Fibroblast of lung (primary cell): ENCODE data around the gene CT45A3. TPM values are rescaled to one million over a fixed set of nuclear protein-coding genes. Genes with fewer than 3 reads are reported as not detected.
"Not testable (repeated sequence)": the region's sequence is repeated elsewhere in the genome, so short reads cannot be mapped to it uniquely, and the experiment has no call there.

Experiments
- DNase-seq, 2 donors: peaks; one replicate each; pipeline versions ENCODE4 v3.0.0 to v3.0.0-alpha.2; 2010; ENCODE audit warnings: low read depth in 2 of 2
- H2AFZ ChIP-seq: 2 replicates; pipeline ENCODE4 v1.5.1; 2012; ENCODE audit warnings: low read length, control low read depth, inconsistent platforms
- H3K27ac ChIP-seq: 2 replicates; pipeline ENCODE4 v1.5.1; 2011; ENCODE audit warnings: low read length, control low read depth; ENCODE audit not compliant: insufficient read depth
- H3K27me3 ChIP-seq: 2 replicates; pipeline ENCODE4 v1.5.1; 2011; ENCODE audit warnings: mild to moderate bottlenecking, low read length; ENCODE audit not compliant: control insufficient read depth, insufficient read depth
- H3K36me3 ChIP-seq: 2 replicates; pipeline ENCODE4 v1.5.1; 2011; ENCODE audit warnings: low read length; ENCODE audit not compliant: control insufficient read depth, insufficient read depth
- H3K4me1 ChIP-seq: 2 replicates; pipeline ENCODE4 v1.5.1; 2011; ENCODE audit warnings: low read length; ENCODE audit not compliant: control insufficient read depth, insufficient read depth; ENCODE audit errors: extremely low read depth
- H3K4me2 ChIP-seq: 2 replicates; pipeline ENCODE4 v1.5.1; 2011; ENCODE audit warnings: low read length, control low read depth; ENCODE audit not compliant: insufficient read depth; ENCODE audit errors: extremely low read depth
- H3K4me3 ChIP-seq, 4 experiments: fragments of 200-600 bp in 1 of 4; sonication (generic) in 1 of 4; replicated peaks in 1 of 4; 2 replicates each; pipeline ENCODE4 v1.5.1; 2011 to 2016; ENCODE audit warnings: low read length in 4 of 4, low read depth in 3 of 4, mild to moderate bottlenecking in 3 of 4, control low read depth in 2 of 4, inconsistent platforms in 1 of 4, mixed read lengths in 1 of 4; ENCODE audit not compliant: insufficient read depth in 1 of 4; ENCODE audit errors: control extremely low read depth in 1 of 4
- H3K79me2 ChIP-seq: 2 replicates; pipeline ENCODE4 v1.5.1; 2012; ENCODE audit warnings: mild to moderate bottlenecking, low read length, inconsistent platforms; ENCODE audit not compliant: control insufficient read depth, insufficient read depth
- H3K9ac ChIP-seq: 2 replicates; pipeline ENCODE4 v1.5.1; 2011; ENCODE audit warnings: mild to moderate bottlenecking, low read length, control low read depth; ENCODE audit not compliant: insufficient read depth
- H3K9me3 ChIP-seq: 2 replicates; pipeline ENCODE4 v1.5.1; 2012; ENCODE audit warnings: low read depth, low read length; ENCODE audit not compliant: control insufficient read depth, insufficient read depth
- H4K20me1 ChIP-seq: 2 replicates; pipeline ENCODE4 v1.5.1; 2011; ENCODE audit warnings: low read length; ENCODE audit not compliant: control insufficient read depth, insufficient read depth; ENCODE audit errors: extremely low read depth
- CTCF ChIP-seq, 2 donors: IDR thresholded peaks in 1 of 2; conservative IDR thresholded peaks in 1 of 2; 1 replicate in 1 of 2; 2 replicates in 1 of 2; pipeline ENCODE4 v1.5.1; 2011 to 2012; ENCODE audit warnings: low read length in 2 of 2, control low read depth in 1 of 2, inconsistent platforms in 1 of 2, low read depth in 1 of 2, mild to moderate bottlenecking in 1 of 2
- EZH2 ChIP-seq: IDR thresholded peaks from 2 replicates; pipeline ENCODE4 v1.5.1; 2012; ENCODE audit warnings: low read length, control low read depth, mild to moderate bottlenecking; ENCODE audit errors: missing control alignments
- polyA minus RNA-seq: library from RNA; depleted of rRNA, polyadenylated mRNA; stranded (reverse); fragments of >200 nt; gene quantifications from 2 replicates; pipeline ENCODE4 v1.2.3, GENCODE V29; 2011; ENCODE audit warnings: low replicate concordance
- polyA plus RNA-seq, 2 donors: library from polyadenylated mRNA; depleted of rRNA in 1 of 2; stranded (reverse) in 1 of 2; unstranded in 1 of 2; fragments of >200 nt; gene quantifications; 2 replicates each; pipeline ENCODE4 v1.2.1, GENCODE V29; 2011 to 2012; ENCODE audit warnings: missing spikeins in 1 of 2
- total RNA-seq: library from RNA; depleted of rRNA; stranded (reverse); fragments of >200 nt; gene quantifications from 2 replicates; pipeline ENCODE4 v1.2.1, GENCODE V29; 2014

Gene CT45A3
- total RNA-seq (not detected in 2 replicates), polyA plus RNA-seq (not detected in 2 replicates), polyA minus RNA-seq (not detected in 2 replicates)
- not detected in 2 replicates for polyA plus RNA-seq (2012)

GRCh38 chrX:135768091-135768490 lies at the start of gene CT45A3:
Gene CT45A3 (minus strand): TSS chrX:135768191. CDS start chrX:135764444, 3,747 bp downstream.
- not testable (repeated sequence) for H3K27ac ChIP-seq, H2AFZ ChIP-seq, H3K9ac ChIP-seq, H3K9me3 ChIP-seq, DNase-seq, H3K4me1 ChIP-seq, H3K79me2 ChIP-seq, H4K20me1 ChIP-seq, H3K27me3 ChIP-seq, H3K4me3 ChIP-seq, H3K36me3 ChIP-seq, H3K4me2 ChIP-seq

GRCh38 chrX:135802687-135803086 lies 34.7 kb upstream of the CT45A3 start, which contains the start of gene CT45A6:
Gene CT45A6 (minus strand): TSS chrX:135802787. CDS start chrX:135798993, 3,794 bp downstream.
- H3K4me1 ChIP-seq, H3K27me3 ChIP-seq, H3K9ac ChIP-seq, H3K4me2 ChIP-seq, DNase-seq, H4K20me1 ChIP-seq, H3K79me2 ChIP-seq, H2AFZ ChIP-seq, H3K9me3 ChIP-seq, H3K4me3 ChIP-seq, H3K36me3 ChIP-seq, H3K27ac ChIP-seq: not testable (repeated sequence)

GRCh38 chrX:135785403-135785802 lies 17.4 kb upstream of the CT45A3 start, which contains the start of gene CT45A5:
Gene CT45A5 (minus strand): TSS chrX:135785503. CDS start chrX:135781729, 3,774 bp downstream.
- H3K9ac ChIP-seq, H3K27me3 ChIP-seq, H2AFZ ChIP-seq, H4K20me1 ChIP-seq, H3K79me2 ChIP-seq, H3K4me2 ChIP-seq, H3K36me3 ChIP-seq, H3K27ac ChIP-seq, H3K9me3 ChIP-seq, H3K4me1 ChIP-seq, DNase-seq, H3K4me3 ChIP-seq: not testable (repeated sequence)

GRCh38 chrX:135744739-135745138 lies 23.3 kb downstream of the CT45A3 start:
- H2AFZ ChIP-seq, DNase-seq, H3K36me3 ChIP-seq, H3K4me3 ChIP-seq, H4K20me1 ChIP-seq, H3K9ac ChIP-seq, H3K4me1 ChIP-seq, H3K79me2 ChIP-seq, H3K27me3 ChIP-seq, H3K4me2 ChIP-seq, H3K27ac ChIP-seq, H3K9me3 ChIP-seq: not testable (repeated sequence)

- Histone ChIP-seq H3K9me3 (no peaks in the 10 kb centered on the region), H2AFZ (no peak overlapping the region), H4K20me1 (no peaks in the 10 kb centered on the region), H3K79me2 (no peaks in the 10 kb centered on the region), H3K36me3 (no peaks in the 10 kb centered on the region), H3K4me3 (no peak overlapping the region), H3K27ac (no peak overlapping the region), H3K4me2 (no peak overlapping the region), H3K9ac (no peak overlapping the region), H3K4me1 (no peaks in the 10 kb centered on the region), H3K27me3 (no peaks in the 10 kb centered on the region)
- TF ChIP-seq CTCF (conservative IDR thresholded peaks at IDR 0.05 in 1 of 2, IDR thresholded peaks at IDR 0.05 in 1 of 2; ENCODE audit: low read depth in 1 of 2, low read length in 2 of 2) (no peak), EZH2 (no peak)
- no peak for DNase-seq
Observed at GRCh38 chrX:135741192-135741715, 26.7 kb downstream of the CT45A3 start.
